Activated CD4-positive, alpha-beta T cell treated with anti-CD3 and anti-CD28 coated beads for 36 hours (primary cell): ENCODE measurements around the gene BTG1. TPM values are rescaled to one million over a fixed set of nuclear protein-coding genes. Genes with fewer than 3 reads are reported as not detected.

Experiments
- ATAC-seq: fragments of 200-7000 bp; cut with Tn5 transposase; one replicate; pipeline ENCODE4 v1.10.0; 2021; ENCODE audit warnings: mild to moderate bottlenecking, moderate library complexity
- CTCF ChIA-PET: fragments of 350-600 bp; sonication (Branson Sonifier 250); formaldehyde crosslinking; loops from one replicate; lab custom pipeline; 2021; ENCODE audit warnings: antibody characterized with exemption; lab: Charles Lee
- POLR2A ChIA-PET: fragments of 350-600 bp; sonication (Branson Sonifier 250); formaldehyde crosslinking; loops from one replicate; lab custom pipeline; 2021; ENCODE audit warnings: antibody characterized with exemption, inconsistent platforms; lab: Charles Lee
- DNase-seq: peaks from one replicate; pipeline ENCODE4 v3.0.0-alpha.2; 2020
- H3K27ac Mint-ChIP-seq: one replicate; pipeline ENCODE4 v1.8.0; 2021; ENCODE audit warnings: mixed read lengths
- H3K27me3 Mint-ChIP-seq: one replicate; pipeline ENCODE4 v1.8.0; 2021; ENCODE audit warnings: mixed read lengths
- H3K36me3 Mint-ChIP-seq: one replicate; pipeline ENCODE4 v1.8.0; 2021; ENCODE audit warnings: low read depth, mixed read lengths
- H3K4me1 Mint-ChIP-seq: one replicate; pipeline ENCODE4 v1.8.0; 2021; ENCODE audit warnings: mixed read lengths
- H3K4me3 Mint-ChIP-seq: one replicate; pipeline ENCODE4 v1.8.0; 2021; ENCODE audit warnings: mild to moderate bottlenecking, moderate library complexity, mixed read lengths
- H3K9me3 Mint-ChIP-seq: one replicate; pipeline ENCODE4 v1.8.0; 2021; ENCODE audit warnings: low read depth, mixed read lengths
- intact Hi-C, 2 experiments: fragments of 100-400 bp; cut with DNase I in 1 of 2; cut with micrococcal nuclease in 1 of 2; formaldehyde crosslinking; loops; one replicate each; pipeline versions ENCODE4 v1.14.2 to v1.15.1; 2022 to 2024; cut with DNase I, micrococcal nuclease
- total RNA-seq, 2 experiments: library from RNA; stranded (reverse); gene quantifications; one replicate each; pipeline ENCODE4 v1.2.3, GENCODE V29; 2021

Gene BTG1, protein sequence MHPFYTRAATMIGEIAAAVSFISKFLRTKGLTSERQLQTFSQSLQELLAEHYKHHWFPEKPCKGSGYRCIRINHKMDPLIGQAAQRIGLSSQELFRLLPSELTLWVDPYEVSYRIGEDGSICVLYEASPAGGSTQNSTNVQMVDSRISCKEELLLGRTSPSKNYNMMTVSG
- total RNA-seq: 100 to 1,000 TPM in 1 of 2 experiments, 10 to 100 TPM in 1; 76.6 to 131 TPM

DNA sequence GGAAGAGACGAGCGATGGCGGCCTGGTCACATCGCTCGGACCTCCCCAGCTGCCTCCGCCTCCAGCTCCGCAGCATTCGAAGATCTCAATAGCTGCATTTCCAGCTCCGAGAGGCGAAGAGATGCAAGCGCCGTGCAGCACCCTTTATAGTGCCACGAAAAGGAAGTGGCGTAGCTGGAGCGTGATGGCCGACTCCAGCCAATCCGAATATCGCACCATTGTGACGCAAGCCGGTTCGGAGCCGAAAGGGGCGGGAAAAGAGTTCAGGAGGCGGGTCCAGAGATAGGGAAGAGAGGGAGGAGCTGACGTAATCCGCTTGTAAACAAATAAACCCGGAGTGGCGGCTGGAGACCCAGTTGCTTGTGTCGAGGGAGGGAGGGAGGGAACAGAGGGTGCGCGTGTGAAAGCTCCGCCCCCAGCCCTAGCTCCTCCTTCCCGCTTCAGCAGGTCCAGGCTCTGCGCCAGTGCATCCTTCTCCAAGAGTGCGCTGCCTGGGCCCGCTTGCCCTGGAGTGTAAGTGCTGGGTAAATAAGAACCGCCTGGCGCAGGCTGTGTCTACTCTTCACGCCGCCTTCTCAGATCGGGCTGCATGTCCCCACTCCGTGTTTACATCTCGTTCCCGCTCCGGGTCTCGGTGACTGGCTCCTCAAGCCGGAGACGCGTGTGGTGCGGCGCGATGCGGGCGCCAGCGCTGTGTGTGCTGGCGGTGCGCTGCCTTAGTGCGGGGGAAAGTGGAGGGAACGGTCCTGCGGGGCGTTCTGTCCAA lies at the start of gene BTG1:
Gene BTG1 (minus strand): TSS at position 116 of the 766 bp plus-strand sequence. CDS start 311 bp downstream, outside the sequence.
- H3K4me3 Mint-ChIP-seq: peak within 1 kb of the TSS; percentile 99
- H3K9me3 Mint-ChIP-seq: no peaks in the 10 kb centered on the region
- H3K36me3 Mint-ChIP-seq: peaks cover 64% of the 10 kb centered on the region
- peak; percentile 99 for DNase-seq
- POLR2A ChIA-PET: interaction anchor here (0.5 to 3.7 kb wide), 41 partner anchors 8 to 765 kb away, joined by 3 to 59 read pairs (median 4); no protein-coding TSS in a partner anchor
- ATAC-seq: peak; percentile 78
- H3K27ac Mint-ChIP-seq: peak within 1 kb of the TSS; percentile 99
- CTCF ChIA-PET: interaction anchor here (0.5 to 2.0 kb wide), 11 partner anchors 9 to 765 kb away, joined by 3 to 9 read pairs (median 4); no protein-coding TSS in a partner anchor
- H3K4me1 Mint-ChIP-seq: peaks cover 22% of the 10 kb centered on the region
- no peaks in the 10 kb centered on the region for H3K27me3 Mint-ChIP-seq
- intact Hi-C loops: loop anchor here (1.0 to 5.0 kb wide), 19 partner anchors 9 to 783 kb away; partner anchors contain the start of gene EEA1 (in 1 of the 2)

DNA sequence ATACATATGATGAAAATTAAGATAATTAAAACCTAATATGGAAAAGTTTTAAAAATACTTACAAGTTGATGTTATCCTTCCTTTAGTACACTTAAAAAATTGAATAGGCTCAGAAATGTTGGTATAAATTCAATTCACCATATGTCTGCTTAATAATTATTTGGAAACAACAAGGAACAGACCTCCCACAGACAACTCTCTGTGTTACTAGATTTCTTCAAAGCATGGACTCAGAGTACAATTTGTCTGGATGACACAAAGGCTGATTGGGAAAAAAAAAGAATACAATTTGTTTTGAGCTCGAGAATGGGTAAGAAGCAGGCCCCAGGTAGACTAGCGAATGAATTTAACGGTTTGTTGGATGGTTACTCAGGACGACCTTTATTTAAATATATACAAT lies 48.9 kb upstream of the BTG1 start:
- DNase-seq: no peak
- H3K36me3 Mint-ChIP-seq: peaks cover 3% of the 10 kb centered on the region
- H3K4me3 Mint-ChIP-seq: no peak overlapping the region
- ChIA-PET CTCF (no interaction called here), POLR2A (no interaction called here)
- H3K27me3 Mint-ChIP-seq: no peaks in the 10 kb centered on the region
- no peak for ATAC-seq
- H3K9me3 Mint-ChIP-seq: peaks cover 6% of the 10 kb centered on the region
- intact Hi-C loops: no loop called here
- peaks cover 4% of the 10 kb centered on the region for H3K4me1 Mint-ChIP-seq
- no peak overlapping the region for H3K27ac Mint-ChIP-seq

DNA sequence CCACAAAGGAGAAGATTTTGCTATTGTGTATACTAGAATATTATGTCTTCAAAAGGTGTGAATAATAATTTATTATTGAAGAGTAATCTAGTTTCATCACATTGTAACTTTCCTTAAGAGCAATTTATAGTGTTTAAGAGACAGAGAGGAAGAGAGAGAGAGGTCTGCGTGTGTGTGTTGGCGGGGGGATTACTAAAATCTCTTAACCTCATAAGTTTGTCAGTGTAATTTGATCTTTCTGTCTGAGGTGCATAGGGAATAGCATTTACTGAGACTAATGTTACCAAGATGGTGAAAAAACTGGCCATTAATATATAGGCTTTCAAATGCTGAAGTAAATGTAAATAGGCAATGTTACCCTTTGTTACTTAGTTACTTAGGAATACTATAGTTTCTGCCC lies 48.2 kb upstream of the BTG1 start:
- DNase-seq: no peak
- Mint-ChIP-seq H3K9me3 (peaks cover 6% of the 10 kb centered on the region), H3K27ac (no peak overlapping the region), H3K27me3 (no peaks in the 10 kb centered on the region), H3K36me3 (peaks cover 3% of the 10 kb centered on the region), H3K4me3 (no peak overlapping the region), H3K4me1 (peaks cover 6% of the 10 kb centered on the region)
- no peak for ATAC-seq
- ChIA-PET POLR2A (no interaction called here), CTCF (no interaction called here)
- intact Hi-C loops: no loop called here

DNA sequence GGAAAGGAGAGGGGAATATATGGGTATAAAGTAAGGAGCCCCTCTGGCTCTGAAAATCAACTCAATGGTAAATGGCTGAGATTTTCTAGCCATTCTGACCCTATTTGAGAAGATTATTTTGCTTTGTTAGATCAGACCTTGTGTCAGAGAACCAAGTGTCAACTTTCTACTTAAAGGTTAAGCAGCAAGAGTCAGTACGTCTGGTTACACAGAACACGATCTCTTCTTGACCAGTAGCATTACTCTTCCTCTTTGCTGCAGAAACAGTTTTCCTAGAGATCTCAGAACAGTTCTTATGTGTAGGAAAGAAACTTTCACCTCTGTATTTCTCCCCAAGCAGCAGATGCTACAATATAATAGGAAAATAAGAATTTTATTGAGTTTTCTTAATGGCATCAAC lies 47.4 kb upstream of the BTG1 start:
- Mint-ChIP-seq H3K9me3 (peaks cover 6% of the 10 kb centered on the region), H3K27ac (no peak overlapping the region), H3K36me3 (peaks cover 3% of the 10 kb centered on the region), H3K4me1 (peaks cover 9% of the 10 kb centered on the region), H3K4me3 (no peak overlapping the region), H3K27me3 (no peaks in the 10 kb centered on the region)
- intact Hi-C loops: no loop called here
- DNase-seq (no peak), ATAC-seq (no peak)
- ChIA-PET CTCF (no interaction called here), POLR2A (no interaction called here)

DNA sequence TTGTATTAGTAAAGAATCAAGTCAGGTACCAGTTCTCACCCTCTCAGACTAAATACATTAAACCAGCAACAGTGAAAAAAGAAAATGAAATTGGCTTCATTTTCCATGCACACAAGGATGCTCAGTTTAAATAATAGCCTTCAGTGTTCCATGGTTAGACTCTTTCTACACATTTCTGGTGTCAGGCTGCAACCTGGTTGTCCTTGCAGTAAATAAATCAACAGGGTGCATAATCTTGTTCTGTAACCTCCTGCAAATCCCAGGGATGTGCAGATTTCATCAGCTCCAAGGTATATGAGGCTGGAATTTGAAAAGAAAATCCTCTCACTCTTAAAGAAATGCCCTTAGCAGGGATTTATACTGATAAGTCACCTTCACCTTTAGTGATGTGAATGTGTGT lies 46.7 kb upstream of the BTG1 start:
- H3K27me3 Mint-ChIP-seq: no peaks in the 10 kb centered on the region
- H3K9me3 Mint-ChIP-seq: peaks cover 6% of the 10 kb centered on the region
- CTCF ChIA-PET: interaction anchor here (0.6 kb wide), 2 partner anchors 21 to 313 kb away, joined by 3 read pairs; no protein-coding TSS in a partner anchor
- intact Hi-C loops: no loop called here
- no peak for DNase-seq
- H3K4me3 Mint-ChIP-seq: no peak overlapping the region
- H3K36me3 Mint-ChIP-seq: peaks cover 3% of the 10 kb centered on the region
- H3K27ac Mint-ChIP-seq: no peak overlapping the region
- peaks cover 10% of the 10 kb centered on the region for H3K4me1 Mint-ChIP-seq
- no peak for ATAC-seq
- POLR2A ChIA-PET: no interaction called here

DNA sequence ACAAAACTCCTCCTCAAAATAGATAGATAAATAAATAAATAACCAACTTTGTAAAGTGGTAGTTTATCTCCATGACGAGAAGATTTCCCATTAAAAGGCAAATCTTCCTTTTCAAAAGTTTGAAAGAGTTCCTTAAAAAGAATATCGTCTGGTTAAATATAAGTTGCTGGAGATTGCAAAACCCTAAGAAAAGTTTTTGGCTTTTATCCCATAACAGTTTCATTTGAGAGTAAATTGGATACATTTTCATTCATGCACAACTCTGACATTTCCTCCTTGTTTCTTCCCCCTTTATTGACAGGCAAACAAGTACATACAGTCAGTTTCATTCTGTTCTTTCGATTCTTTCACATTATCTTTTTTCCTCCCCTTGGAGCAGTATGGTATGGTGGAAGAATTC lies 45.4 kb upstream of the BTG1 start:
- H3K27me3 Mint-ChIP-seq: no peaks in the 10 kb centered on the region
- ChIA-PET POLR2A (no interaction called here), CTCF (no interaction called here)
- intact Hi-C loops: no loop called here
- peaks cover under 1% of the 10 kb centered on the region for H3K36me3 Mint-ChIP-seq
- peaks cover 23% of the 10 kb centered on the region for H3K4me1 Mint-ChIP-seq
- peaks cover under 1% of the 10 kb centered on the region for H3K9me3 Mint-ChIP-seq
- H3K27ac Mint-ChIP-seq: no peak overlapping the region
- no peak overlapping the region for H3K4me3 Mint-ChIP-seq
- ATAC-seq (no peak), DNase-seq (no peak)

DNA sequence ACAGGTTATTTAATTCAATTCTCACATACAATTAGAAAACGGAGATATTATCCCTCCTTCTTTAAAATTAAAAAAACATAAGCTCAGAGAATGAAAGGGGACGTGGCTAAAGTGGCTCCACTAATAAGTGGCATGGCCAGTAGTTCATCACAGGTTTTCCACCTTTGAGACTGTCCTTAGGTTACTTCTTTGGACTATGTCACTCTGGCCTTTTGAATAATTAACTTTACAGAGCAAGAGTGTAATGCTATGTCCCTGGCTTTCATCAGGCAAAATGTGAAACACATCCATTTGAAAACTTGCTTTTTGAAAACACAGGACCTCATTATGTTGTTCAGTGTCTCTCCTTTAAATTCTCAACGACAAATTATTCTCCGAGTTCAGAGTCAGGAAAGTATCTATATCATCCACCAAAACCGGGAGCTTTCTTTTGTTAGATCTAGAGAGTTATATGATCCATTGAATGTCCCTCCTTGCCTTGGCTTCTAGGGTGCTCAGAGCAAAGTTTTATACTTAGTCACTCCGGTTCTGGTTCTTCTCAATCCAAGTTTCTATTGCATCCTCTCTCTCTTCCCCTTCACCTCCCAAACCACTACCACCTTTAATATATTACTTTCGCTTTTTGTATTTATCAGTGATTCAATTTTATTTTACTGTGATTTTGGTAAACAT lies 43.0 kb upstream of the BTG1 start:
- ChIA-PET CTCF (no interaction called here), POLR2A (no interaction called here)
- no peak overlapping the region for H3K4me3 Mint-ChIP-seq
- H3K9me3 Mint-ChIP-seq: no peaks in the 10 kb centered on the region
- intact Hi-C loops: loop anchor here in 1 of 2 experiments (5.0 kb wide), 1 partner anchor 41 kb away; the partner anchor contains the start of gene BTG1
- no peak overlapping the region for H3K27ac Mint-ChIP-seq
- ATAC-seq: no peak
- H3K4me1 Mint-ChIP-seq: peaks cover 42% of the 10 kb centered on the region
- DNase-seq: no peak
- H3K27me3 Mint-ChIP-seq: no peaks in the 10 kb centered on the region
- H3K36me3 Mint-ChIP-seq: no peaks in the 10 kb centered on the region

- no peak for DNase-seq
- H3K36me3 Mint-ChIP-seq: no peaks in the 10 kb centered on the region
- intact Hi-C loops: loop anchor here in 1 of 2 experiments (5.0 kb wide), 1 partner anchor 39 kb away; the partner anchor contains the start of gene BTG1
- no peak for ATAC-seq
- peak overlapping the region; percentile 62 for H3K27ac Mint-ChIP-seq
- ChIA-PET CTCF (interaction anchor here (0.7 kb wide), 1 partner anchor 220 kb away, joined by 3 read pairs; no protein-coding TSS in a partner anchor), POLR2A (no interaction called here)
- H3K4me1 Mint-ChIP-seq: peaks cover 48% of the 10 kb centered on the region
- no peaks in the 10 kb centered on the region for H3K27me3 Mint-ChIP-seq
- H3K4me3 Mint-ChIP-seq: peak overlapping the region; percentile 49
- peaks cover 4% of the 10 kb centered on the region for H3K9me3 Mint-ChIP-seq
Measured at GRCh38 chr12:92186038-92186470, 40.4 kb upstream of the BTG1 start.

DNA sequence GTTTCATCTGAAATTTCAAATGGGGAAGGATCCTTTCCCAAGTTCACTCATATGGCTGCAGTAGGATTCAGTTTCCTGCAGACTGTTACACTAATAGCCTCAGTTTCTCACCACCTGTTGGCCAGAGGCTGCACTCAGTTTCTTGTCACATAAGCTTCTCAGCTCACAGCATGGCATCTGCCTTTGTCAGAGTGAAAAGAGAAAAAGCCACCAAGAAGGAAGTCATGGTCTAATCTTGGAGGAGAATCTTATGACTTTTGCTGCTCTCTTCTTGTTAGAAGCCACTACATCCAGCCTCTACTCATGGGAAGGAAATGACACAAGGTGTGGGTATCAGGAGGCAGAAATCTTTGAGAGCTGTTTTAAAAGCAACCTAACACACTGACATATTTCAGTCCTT lies 39.4 kb upstream of the BTG1 start:
- Mint-ChIP-seq H3K27me3 (no peaks in the 10 kb centered on the region), H3K9me3 (peaks cover 4% of the 10 kb centered on the region), H3K4me3 (peak overlapping the region; percentile 11), H3K4me1 (peaks cover 48% of the 10 kb centered on the region), H3K27ac (peak overlapping the region; percentile 64), H3K36me3 (no peaks in the 10 kb centered on the region)
- ATAC-seq: peak; percentile 95
- peak; percentile 34 for DNase-seq
- POLR2A ChIA-PET: no interaction called here
- intact Hi-C loops: loop anchor here in 1 of 2 experiments (5.0 kb wide), 1 partner anchor 38 kb away; the partner anchor contains the start of gene BTG1
- CTCF ChIA-PET: interaction anchor here (0.6 kb wide), 1 partner anchor 388 kb away, joined by 3 read pairs; no protein-coding TSS in a partner anchor

DNA sequence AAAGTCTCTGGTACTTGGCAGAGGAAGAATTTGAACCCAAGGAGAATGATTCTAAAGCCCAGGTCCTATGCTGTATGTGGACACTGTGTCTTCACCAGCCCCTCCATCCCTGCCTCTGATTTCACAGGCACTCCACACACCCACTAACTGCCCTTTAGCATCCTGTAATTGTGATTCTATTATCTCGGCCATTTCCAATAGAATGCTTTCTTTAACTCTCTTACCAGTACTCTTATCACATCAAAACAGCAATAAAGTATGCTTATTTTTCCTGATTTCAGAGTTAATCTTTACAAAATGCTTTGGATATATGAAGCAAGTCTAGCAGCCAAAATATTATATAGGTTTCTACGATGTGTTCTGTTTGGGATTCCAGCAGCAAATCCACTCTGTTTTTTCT lies 37.9 kb upstream of the BTG1 start:
- intact Hi-C loops: no loop called here
- ChIA-PET CTCF (interaction anchor here (0.6 kb wide), 1 partner anchor 12 kb away, joined by 3 read pairs; no protein-coding TSS in a partner anchor), POLR2A (no interaction called here)
- Mint-ChIP-seq H3K36me3 (no peaks in the 10 kb centered on the region), H3K27me3 (no peaks in the 10 kb centered on the region), H3K4me3 (no peak overlapping the region), H3K9me3 (peaks cover 4% of the 10 kb centered on the region), H3K4me1 (peaks cover 43% of the 10 kb centered on the region), H3K27ac (peak overlapping the region; percentile 17)
- ATAC-seq (no peak), DNase-seq (no peak)

- Mint-ChIP-seq H3K4me3 (no peak overlapping the region), H3K4me1 (peaks cover 6% of the 10 kb centered on the region), H3K9me3 (peaks cover 4% of the 10 kb centered on the region), H3K27me3 (no peaks in the 10 kb centered on the region), H3K36me3 (no peaks in the 10 kb centered on the region), H3K27ac (no peak overlapping the region)
- ATAC-seq (no peak), DNase-seq (no peak)
- CTCF ChIA-PET: no interaction called here
- intact Hi-C loops: no loop called here
- POLR2A ChIA-PET: no interaction called here
Measured at GRCh38 chr12:92178340-92178739, 32.7 kb upstream of the BTG1 start.
